SK-N-MC (cell line): Measurements from ENCODE around the gene EBF4.

Source experiments
- EZH2 ChIP-seq: fragments of 200-600 bp; sonication (generic); IDR thresholded peaks from one replicate; pipeline ENCODE4 v1.6.1; 2017; ENCODE audit warnings: antibody characterized with exemption
- POLR2AphosphoS5 ChIP-seq: IDR thresholded peaks from 2 replicates; pipeline ENCODE4 v1.6.1; 2012; ENCODE audit warnings: mild to moderate bottlenecking, low read depth, low read length, borderline replicate concordance

DNA sequence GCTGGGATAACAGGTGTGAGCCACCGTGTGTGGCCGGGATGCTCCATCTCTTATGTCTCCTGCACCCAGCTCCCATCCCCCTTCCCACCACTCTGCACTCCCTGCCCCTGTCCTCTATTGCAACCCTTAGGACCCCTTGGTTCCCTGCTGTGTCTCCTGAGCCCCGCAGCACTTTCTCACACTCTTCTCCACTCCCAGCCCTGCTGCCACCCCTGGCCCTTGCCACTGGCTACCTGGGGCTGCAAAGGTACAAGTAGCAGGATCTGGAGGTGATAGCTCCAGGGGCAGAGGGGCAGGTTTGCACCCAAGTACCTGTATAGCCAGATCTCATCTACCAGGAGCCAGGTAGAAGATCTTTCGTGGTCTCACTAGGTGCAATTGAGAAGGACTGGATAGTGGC, 114.4 kb downstream of the EBF4 start:
- no peak for TF ChIP-seq POLR2AphosphoS5
- no peak for TF ChIP-seq EZH2
